ENCODE measurements around the gene CLMN.
A peak's percentile ranks its signal among the peaks of the same experiment; 100 is the strongest.

The CLMN gene

DNA sequence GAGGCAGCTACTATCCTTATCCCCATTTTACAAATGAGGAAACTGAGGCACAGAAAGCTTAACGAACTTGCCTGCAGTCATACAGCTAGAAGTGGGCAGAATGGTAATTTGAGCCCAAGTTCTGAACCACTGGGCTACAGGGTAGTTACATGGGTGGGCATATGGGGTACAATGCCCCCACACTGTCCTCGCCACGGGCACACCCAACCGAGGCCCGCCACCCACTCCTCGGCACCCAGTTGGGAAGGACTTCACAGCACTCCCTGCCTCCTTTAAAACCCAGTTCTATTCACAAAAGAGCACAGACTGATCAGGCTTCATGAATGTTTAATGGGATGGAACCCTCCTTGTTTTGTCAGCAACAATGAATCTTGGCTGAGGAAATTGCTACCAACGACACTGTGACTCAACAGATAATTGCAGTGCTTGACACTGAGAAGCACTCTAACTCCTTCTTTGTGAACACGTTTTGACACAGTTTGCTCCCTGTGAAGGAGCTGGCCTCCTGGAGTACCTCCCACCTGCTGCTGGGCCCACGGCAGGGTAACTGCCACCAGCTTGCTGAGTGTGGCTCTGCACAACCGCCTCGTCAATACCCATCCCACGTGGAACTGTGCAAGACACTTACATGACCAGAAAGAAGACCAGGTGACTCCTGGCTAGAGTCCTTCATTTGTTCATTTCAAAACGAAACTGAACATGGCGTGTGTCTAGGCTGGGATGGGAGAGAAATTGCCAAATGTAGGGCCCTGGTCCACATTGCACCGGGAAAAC is 63.5 kb downstream of the CLMN start:
- TF ChIP-seq, protein P1, sequence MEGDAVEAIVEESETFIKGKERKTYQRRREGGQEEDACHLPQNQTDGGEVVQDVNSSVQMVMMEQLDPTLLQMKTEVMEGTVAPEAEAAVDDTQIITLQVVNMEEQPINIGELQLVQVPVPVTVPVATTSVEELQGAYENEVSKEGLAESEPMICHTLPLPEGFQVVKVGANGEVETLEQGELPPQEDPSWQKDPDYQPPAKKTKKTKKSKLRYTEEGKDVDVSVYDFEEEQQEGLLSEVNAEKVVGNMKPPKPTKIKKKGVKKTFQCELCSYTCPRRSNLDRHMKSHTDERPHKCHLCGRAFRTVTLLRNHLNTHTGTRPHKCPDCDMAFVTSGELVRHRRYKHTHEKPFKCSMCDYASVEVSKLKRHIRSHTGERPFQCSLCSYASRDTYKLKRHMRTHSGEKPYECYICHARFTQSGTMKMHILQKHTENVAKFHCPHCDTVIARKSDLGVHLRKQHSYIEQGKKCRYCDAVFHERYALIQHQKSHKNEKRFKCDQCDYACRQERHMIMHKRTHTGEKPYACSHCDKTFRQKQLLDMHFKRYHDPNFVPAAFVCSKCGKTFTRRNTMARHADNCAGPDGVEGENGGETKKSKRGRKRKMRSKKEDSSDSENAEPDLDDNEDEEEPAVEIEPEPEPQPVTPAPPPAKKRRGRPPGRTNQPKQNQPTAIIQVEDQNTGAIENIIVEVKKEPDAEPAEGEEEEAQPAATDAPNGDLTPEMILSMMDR (conservative IDR thresholded peaks at IDR 0.05): no peak
- no peak overlapping the region for H3K27ac ChIP-seq

DNA sequence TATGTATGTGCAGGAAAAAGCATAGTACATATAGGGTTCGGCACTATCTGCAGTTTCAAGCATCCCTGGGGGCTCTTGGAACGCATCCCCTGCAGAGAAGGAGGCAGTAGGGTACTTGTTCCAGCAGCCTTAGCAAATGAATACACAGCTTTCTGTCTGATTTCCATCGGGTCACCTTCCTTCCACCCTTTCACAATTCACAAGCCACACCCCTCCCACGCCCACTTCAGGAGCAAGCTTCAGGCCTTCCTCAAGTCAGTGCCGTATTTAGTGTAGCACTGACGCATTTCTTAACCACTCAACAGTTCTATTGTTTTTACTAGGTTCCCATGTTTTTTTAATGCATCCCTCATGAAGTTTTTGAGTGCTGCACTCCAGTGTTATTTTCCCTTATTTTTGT is 64.2 kb downstream of the CLMN start:
- no peak overlapping the region for H3K27ac ChIP-seq
- TF ChIP-seq, protein P1 (conservative IDR thresholded peaks at IDR 0.05): no peak

DNA sequence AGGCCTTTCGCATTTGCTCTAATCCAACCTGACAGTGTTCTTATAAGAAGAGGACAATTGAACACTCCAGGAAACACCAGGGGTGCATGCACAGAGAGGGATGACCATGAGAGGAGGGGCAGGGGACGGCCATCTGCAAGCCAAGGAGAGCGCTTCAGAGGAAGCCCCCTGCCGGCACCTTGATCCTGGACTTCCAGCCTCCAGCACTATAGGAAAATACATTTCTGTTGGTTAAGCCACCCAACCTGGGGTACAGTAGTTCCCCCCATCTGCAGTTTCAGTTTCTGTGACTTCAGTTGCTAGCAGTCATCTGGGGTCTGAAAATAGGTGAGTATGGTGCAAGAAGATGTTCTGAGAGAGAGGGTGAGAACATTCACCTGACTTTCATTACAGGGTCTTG is 64.7 kb downstream of the CLMN start:
- TF ChIP-seq, protein P1 (conservative IDR thresholded peaks at IDR 0.05): no peak
- no peak overlapping the region for H3K27ac ChIP-seq

DNA sequence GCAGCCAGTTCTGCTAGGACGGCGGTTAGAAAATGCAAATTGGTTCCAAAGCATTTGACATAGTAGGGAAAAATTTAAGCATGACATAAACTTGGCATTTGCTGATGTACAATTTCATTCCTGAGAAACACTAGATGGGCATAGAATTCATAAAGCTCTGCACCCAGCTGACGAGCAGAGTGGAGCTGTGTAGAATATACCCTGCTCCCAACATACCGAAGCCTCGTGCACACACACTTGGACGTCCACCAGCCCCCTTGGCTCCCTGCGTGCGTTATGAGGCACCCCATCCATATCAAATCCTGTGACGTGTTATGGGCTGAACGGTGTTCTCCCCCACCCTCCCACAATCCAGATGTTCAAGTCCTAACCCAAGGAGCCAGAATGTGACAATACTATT is 65.4 kb downstream of the CLMN start:
- TF ChIP-seq, protein P1 (conservative IDR thresholded peaks at IDR 0.05): no peak
- no peak overlapping the region for H3K27ac ChIP-seq

DNA sequence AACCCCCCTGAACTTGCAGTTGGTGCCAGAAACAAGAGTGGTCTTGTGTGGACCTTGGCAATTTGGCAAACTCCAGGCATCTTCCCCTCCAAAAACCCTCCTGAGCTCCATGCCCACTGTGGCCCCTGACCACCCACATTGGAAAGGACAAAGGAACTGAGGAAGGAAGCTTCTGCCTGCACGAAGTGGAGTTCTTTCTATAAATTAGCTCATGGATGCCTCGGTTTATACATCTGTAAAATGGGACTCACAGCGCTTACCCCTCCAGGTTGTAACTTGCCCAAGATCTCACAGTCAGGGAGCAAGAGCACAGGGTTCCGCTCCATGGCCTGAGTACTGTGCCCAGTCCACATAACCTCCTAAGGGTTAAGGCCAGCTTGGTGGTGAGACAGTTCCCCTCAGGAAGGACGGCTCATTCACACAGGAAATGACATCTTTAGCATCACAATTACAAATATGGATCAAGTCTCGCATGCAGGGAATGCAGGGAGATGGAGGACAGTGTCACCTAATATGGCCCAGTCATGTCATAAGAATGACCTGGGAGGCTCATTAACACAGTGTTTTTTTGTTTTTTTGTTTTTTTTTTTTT is 66.6 kb downstream of the CLMN start:
- H3K27ac ChIP-seq: no peak overlapping the region
- TF ChIP-seq, protein P1 (conservative IDR thresholded peaks at IDR 0.05): no peak

DNA sequence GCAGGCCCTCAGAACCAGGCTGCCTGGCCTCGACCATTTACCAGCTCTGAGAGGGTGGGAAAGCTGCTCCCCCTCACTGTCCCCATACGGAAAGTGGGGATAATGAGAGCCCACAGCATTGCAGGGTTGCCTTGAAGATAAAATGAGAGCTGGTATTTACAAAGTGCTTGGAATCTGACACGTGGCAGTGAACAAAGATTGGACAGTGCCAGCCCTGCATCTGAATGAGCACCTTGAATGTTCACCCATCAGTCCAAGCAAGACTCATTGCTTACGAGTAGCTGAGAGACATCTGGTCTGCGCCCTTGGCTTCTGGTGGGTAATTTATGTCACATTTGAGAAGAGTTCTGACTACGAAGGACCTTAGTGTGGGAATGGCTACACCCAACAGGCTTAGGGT is 67.5 kb downstream of the CLMN start:
- no peak overlapping the region for H3K27ac ChIP-seq
- TF ChIP-seq, protein P1 (conservative IDR thresholded peaks at IDR 0.05): no peak

DNA sequence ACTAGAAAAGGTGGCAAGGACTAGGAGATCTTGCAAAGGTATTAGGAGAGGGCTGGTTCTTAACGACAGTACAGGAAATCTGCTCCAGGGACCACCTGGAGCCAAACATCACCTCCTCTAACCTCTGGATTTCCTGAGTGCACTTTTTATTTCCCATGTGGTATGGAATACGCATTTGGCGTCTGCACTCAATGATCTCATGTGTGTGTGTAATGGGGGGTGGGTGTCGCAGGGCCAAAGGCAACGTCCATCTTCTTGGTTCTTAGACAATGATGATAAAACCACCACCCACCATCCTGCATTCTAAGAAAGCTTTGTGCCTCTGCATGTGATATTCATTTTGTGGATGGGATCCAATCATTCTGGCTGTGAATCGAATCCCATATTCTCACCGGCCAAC is 68.8 kb downstream of the CLMN start:
- TF ChIP-seq, protein P1 (conservative IDR thresholded peaks at IDR 0.05): no peak

More for the DNA sequence above, 68.8 kb downstream of the CLMN start:
- peak overlapping the region; percentile 47; the same call in 1 of the 2 replicates for H3K27ac ChIP-seq

Data from VCaP (cell line).